ENCODE data around the gene CEACAM16. TPM values are rescaled to one million over a fixed set of nuclear protein-coding genes. Genes with fewer than 3 reads are reported as not detected.

The CEACAM16 gene
- total RNA-seq, 1 experiment from 2014 or later: not detected

DNA sequence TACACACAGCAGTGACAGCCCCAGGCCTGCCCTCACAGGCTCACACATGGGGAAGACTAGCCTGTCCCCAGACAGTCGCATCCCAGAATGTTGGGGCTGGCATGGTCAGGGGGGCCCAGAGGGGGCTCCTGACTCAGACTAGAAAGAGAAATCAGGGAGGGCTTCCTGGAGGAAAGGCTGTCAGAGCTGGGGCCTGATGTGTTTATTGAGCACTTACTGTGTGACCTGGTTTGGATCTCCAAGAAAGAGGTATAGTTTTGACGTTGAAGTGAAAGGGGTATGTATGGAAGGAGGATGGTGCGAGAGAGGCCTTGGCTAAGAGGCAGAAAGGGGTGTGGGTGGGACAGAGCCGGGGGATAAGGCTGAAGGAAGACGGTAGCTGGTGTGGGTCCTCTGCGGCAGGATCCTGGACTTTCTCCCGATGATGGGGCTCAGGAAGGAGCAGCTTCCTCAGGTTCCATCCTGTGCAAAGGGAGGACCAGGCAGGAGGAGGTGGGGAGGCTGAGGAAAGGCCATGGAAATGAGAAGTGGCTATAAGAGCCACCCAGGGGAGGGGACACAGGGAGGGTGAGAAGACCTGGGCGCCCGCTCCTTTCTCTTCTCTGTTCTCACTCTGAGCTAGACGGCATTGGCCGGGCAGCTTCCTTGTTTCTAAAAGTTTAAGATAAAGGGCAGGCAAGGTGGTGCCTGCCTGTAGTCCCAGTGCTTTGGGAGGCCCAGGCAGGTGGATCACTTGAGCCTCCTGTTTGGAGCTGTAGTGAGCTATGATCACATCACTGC, 33.5 kb downstream of the CEACAM16 start:
- ChIA-PET CTCF (interaction anchor here (0.5 to 1.0 kb wide), 2 partner anchors 8 to 150 kb away, joined by 3 to 4 read pairs; no protein-coding TSS in a partner anchor), POLR2A (ENCODE audit: unreplicated experiment) (interaction anchor here (0.6 kb wide), 1 partner anchor 15 kb away, joined by 22 read pairs; no protein-coding TSS in a partner anchor)
- intact Hi-C loops (cut with micrococcal nuclease; ENCODE audit: unreplicated experiment): no loop called here
- Histone ChIP-seq H3K27me3 (ENCODE audit: insufficient read depth, low read depth) (no peaks in the 10 kb centered on the region), H2AFZ (no peak overlapping the region), H4K20me1 (ENCODE audit: insufficient read depth) (no peaks in the 10 kb centered on the region), H3K9me3 (ENCODE audit: insufficient read depth, low read depth) (no peaks in the 10 kb centered on the region), H3K79me2 (ENCODE audit: low read depth) (no peaks in the 10 kb centered on the region), H3K4me3 (no peak overlapping the region), H3F3A (ENCODE audit: insufficient read depth, low read depth) (peaks cover 30% of the 10 kb centered on the region), H3K4me1 (replicated peaks; ENCODE audit: insufficient read depth) (peaks cover 20% of the 10 kb centered on the region), H3K27ac (no peak overlapping the region), H3K4me2 (no peak overlapping the region), H3K36me3 (ENCODE audit: low read depth) (no peaks in the 10 kb centered on the region), H3K9me2 (ENCODE audit: insufficient read depth) (no peaks in the 10 kb centered on the region)
- BruUV-seq (replicated peaks): no TSS peak
- TF ChIP-seq EZH2 (IDR thresholded peaks at IDR 0.05; ENCODE audit: low read depth): no peak
- TF ChIP-seq, protein P1, sequence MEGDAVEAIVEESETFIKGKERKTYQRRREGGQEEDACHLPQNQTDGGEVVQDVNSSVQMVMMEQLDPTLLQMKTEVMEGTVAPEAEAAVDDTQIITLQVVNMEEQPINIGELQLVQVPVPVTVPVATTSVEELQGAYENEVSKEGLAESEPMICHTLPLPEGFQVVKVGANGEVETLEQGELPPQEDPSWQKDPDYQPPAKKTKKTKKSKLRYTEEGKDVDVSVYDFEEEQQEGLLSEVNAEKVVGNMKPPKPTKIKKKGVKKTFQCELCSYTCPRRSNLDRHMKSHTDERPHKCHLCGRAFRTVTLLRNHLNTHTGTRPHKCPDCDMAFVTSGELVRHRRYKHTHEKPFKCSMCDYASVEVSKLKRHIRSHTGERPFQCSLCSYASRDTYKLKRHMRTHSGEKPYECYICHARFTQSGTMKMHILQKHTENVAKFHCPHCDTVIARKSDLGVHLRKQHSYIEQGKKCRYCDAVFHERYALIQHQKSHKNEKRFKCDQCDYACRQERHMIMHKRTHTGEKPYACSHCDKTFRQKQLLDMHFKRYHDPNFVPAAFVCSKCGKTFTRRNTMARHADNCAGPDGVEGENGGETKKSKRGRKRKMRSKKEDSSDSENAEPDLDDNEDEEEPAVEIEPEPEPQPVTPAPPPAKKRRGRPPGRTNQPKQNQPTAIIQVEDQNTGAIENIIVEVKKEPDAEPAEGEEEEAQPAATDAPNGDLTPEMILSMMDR (conservative IDR thresholded peaks at IDR 0.05): no peak
- no peak for DNase-seq

DNA sequence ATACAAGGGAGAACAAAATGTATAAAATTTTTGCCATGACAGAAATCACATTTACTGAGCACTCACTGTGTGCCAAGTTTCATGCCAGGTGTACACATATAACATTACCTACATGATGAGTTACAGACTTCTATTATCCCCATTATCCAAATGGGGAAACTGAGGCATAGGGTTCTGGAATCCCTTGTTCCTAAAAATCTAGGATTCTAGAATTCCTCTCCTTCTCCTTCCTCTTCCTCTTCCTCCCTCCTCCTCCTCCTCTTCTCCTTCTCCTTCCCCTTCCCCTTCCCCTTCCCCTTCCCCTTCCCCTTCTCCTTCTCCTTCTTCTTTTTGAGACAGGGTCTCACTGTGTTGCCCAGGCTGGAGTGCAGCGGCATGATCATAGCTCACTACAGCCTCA, 35.4 kb downstream of the CEACAM16 start:
- no peaks in the 10 kb centered on the region for H3K79me2 ChIP-seq (ENCODE audit: low read depth)
- H2AFZ ChIP-seq: no peak overlapping the region
- no peaks in the 10 kb centered on the region for H3K9me3 ChIP-seq (ENCODE audit: insufficient read depth, low read depth)
- BruUV-seq (replicated peaks): no TSS peak
- H3K36me3 ChIP-seq (ENCODE audit: low read depth): no peaks in the 10 kb centered on the region
- CTCF ChIA-PET: no interaction called here
- peaks cover 36% of the 10 kb centered on the region for H3K4me1 ChIP-seq (replicated peaks; ENCODE audit: insufficient read depth)
- no peaks in the 10 kb centered on the region for H4K20me1 ChIP-seq (ENCODE audit: insufficient read depth)
- peaks cover 29% of the 10 kb centered on the region for H3F3A ChIP-seq (ENCODE audit: insufficient read depth, low read depth)
- POLR2A ChIA-PET (ENCODE audit: unreplicated experiment): no interaction called here
- peak overlapping the region; percentile 63 for H3K27ac ChIP-seq
- DNase-seq: no peak
- H3K4me2 ChIP-seq: peak overlapping the region; percentile 41
- H3K9me2 ChIP-seq (ENCODE audit: insufficient read depth): no peaks in the 10 kb centered on the region
- H3K27me3 ChIP-seq (ENCODE audit: insufficient read depth, low read depth): no peaks in the 10 kb centered on the region
- intact Hi-C loops (cut with micrococcal nuclease; ENCODE audit: unreplicated experiment): no loop called here
- H3K4me3 ChIP-seq: no peak overlapping the region
- no peak for TF ChIP-seq EZH2 (IDR thresholded peaks at IDR 0.05; ENCODE audit: low read depth)
- TF ChIP-seq, protein P1 (conservative IDR thresholded peaks at IDR 0.05): no peak

DNA sequence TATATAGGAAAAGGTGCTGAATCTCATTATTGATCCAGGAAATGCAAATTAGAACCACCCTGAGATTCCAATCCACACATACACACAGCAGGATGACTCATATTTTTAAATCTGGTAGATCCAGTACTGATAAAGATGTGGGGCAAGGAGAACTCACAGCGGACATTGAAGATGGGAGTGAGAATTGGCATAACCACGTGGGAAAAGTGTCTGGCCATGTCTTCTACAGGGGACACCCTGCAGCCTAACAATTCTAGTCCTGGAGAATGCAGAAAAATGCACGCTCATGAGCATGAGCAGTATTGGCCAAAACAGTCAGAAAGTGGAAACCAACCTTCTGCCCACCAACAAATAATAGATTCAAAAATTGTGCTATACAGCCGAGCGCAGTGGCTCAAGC, 36.1 kb downstream of the CEACAM16 start:
- CTCF ChIA-PET: no interaction called here
- POLR2A ChIA-PET (ENCODE audit: unreplicated experiment): no interaction called here
- Histone ChIP-seq H2AFZ (no peak overlapping the region), H3F3A (ENCODE audit: insufficient read depth, low read depth) (peaks cover 31% of the 10 kb centered on the region), H3K36me3 (ENCODE audit: low read depth) (no peaks in the 10 kb centered on the region), H3K9me2 (ENCODE audit: insufficient read depth) (no peaks in the 10 kb centered on the region), H3K27me3 (ENCODE audit: insufficient read depth, low read depth) (no peaks in the 10 kb centered on the region), H3K79me2 (ENCODE audit: low read depth) (no peaks in the 10 kb centered on the region), H4K20me1 (ENCODE audit: insufficient read depth) (no peaks in the 10 kb centered on the region), H3K4me1 (replicated peaks; ENCODE audit: insufficient read depth) (peaks cover 39% of the 10 kb centered on the region), H3K4me2 (peak overlapping the region; percentile 41), H3K4me3 (no peak overlapping the region), H3K9me3 (ENCODE audit: insufficient read depth, low read depth) (no peaks in the 10 kb centered on the region), H3K27ac (peak overlapping the region; percentile 63)
- BruUV-seq (replicated peaks): no TSS peak
- peak in 1 of 2 experiments; percentile 96 for DNase-seq
- intact Hi-C loops (cut with micrococcal nuclease; ENCODE audit: unreplicated experiment): no loop called here
- TF ChIP-seq, protein P1 (conservative IDR thresholded peaks at IDR 0.05): no peak
- no peak for TF ChIP-seq EZH2 (IDR thresholded peaks at IDR 0.05; ENCODE audit: low read depth)
